ENCODE measurements around the gene IL20RA. TPM values are rescaled to one million over a fixed set of nuclear protein-coding genes. Genes with fewer than 3 reads are reported as not detected.
"Not testable (repeated sequence)": the region's sequence is repeated elsewhere in the genome, so short reads cannot be mapped to it uniquely, and the experiment has no call there.

Gene IL20RA
- total RNA-seq, 1 experiment from 2014 or later, result 3.1 TPM

DNA sequence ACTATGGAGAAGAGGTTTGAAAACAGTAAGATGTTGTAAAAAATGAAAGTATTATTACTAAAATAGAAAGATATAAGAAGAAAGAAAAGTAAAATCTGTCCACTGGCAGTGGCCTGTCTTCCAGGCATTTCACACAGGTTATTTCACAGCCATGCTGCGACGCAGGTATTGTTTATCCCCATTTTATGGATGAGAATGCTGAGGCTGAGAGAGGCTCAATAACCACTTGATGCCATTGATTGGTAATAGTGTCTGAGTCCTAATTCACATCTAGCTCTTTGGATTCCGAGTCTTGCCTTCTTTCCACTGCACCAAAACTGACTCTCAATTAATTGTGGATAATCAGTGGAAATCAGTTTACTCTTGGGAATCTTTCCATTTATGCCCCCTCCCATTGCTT is 37.2 kb upstream of the IL20RA start:
- Mint-ChIP-seq H3K27ac (ENCODE audit: unreplicated experiment) (no peak overlapping the region), H3K9me3 (ENCODE audit: low read depth, unreplicated experiment) (no peaks in the 10 kb centered on the region), H3K27me3 (ENCODE audit: unreplicated experiment) (no peaks in the 10 kb centered on the region), H3K4me1 (ENCODE audit: low read depth, unreplicated experiment) (peaks cover 7% of the 10 kb centered on the region), H3K36me3 (ENCODE audit: insufficient read depth, unreplicated experiment) (no peaks in the 10 kb centered on the region), H3K4me3 (ENCODE audit: low read depth, unreplicated experiment) (no peak overlapping the region)
- intact Hi-C loops (cut with micrococcal nuclease; ENCODE audit: unreplicated experiment), result no loop called here
- no peak for DNase-seq
- CTCF ChIA-PET, result no interaction called here
- no TSS peak for BruUV-seq (replicated peaks)
- TF ChIP-seq, protein P1, sequence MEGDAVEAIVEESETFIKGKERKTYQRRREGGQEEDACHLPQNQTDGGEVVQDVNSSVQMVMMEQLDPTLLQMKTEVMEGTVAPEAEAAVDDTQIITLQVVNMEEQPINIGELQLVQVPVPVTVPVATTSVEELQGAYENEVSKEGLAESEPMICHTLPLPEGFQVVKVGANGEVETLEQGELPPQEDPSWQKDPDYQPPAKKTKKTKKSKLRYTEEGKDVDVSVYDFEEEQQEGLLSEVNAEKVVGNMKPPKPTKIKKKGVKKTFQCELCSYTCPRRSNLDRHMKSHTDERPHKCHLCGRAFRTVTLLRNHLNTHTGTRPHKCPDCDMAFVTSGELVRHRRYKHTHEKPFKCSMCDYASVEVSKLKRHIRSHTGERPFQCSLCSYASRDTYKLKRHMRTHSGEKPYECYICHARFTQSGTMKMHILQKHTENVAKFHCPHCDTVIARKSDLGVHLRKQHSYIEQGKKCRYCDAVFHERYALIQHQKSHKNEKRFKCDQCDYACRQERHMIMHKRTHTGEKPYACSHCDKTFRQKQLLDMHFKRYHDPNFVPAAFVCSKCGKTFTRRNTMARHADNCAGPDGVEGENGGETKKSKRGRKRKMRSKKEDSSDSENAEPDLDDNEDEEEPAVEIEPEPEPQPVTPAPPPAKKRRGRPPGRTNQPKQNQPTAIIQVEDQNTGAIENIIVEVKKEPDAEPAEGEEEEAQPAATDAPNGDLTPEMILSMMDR (IDR thresholded peaks at IDR 0.05; ENCODE audit: unreplicated experiment), result no peak

DNA sequence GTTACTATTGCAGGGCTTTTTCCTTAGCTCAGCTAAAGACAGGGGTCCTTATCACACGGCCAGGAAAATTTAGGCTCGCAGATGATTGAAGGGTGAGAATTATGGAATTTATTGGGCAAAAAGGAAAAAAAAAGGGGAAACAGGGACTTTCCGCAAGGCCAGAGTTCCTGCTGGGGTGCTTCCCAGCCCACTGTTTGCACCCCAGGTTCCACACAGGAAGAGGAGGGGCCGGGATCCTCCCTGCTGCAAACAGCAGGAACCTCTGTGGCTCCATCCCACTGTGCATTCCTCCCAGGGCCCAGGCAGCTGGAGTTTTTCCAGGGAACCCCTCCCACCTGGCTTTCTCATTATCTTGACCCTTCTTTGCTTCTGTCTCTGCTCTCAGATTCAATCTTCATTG is 35.9 kb upstream of the IL20RA start:
- Mint-ChIP-seq H3K4me3 (ENCODE audit: low read depth, unreplicated experiment) (no peak overlapping the region), H3K27me3 (ENCODE audit: unreplicated experiment) (no peaks in the 10 kb centered on the region), H3K27ac (ENCODE audit: unreplicated experiment) (no peak overlapping the region), H3K36me3 (ENCODE audit: insufficient read depth, unreplicated experiment) (no peaks in the 10 kb centered on the region), H3K4me1 (ENCODE audit: low read depth, unreplicated experiment) (peaks cover 2% of the 10 kb centered on the region), H3K9me3 (ENCODE audit: low read depth, unreplicated experiment) (no peaks in the 10 kb centered on the region)
- no TSS peak for BruUV-seq (replicated peaks)
- CTCF ChIA-PET, result no interaction called here
- TF ChIP-seq, protein P1 (IDR thresholded peaks at IDR 0.05; ENCODE audit: unreplicated experiment), result no peak
- intact Hi-C loops (cut with micrococcal nuclease; ENCODE audit: unreplicated experiment), result no loop called here
- DNase-seq, result no peak

DNA sequence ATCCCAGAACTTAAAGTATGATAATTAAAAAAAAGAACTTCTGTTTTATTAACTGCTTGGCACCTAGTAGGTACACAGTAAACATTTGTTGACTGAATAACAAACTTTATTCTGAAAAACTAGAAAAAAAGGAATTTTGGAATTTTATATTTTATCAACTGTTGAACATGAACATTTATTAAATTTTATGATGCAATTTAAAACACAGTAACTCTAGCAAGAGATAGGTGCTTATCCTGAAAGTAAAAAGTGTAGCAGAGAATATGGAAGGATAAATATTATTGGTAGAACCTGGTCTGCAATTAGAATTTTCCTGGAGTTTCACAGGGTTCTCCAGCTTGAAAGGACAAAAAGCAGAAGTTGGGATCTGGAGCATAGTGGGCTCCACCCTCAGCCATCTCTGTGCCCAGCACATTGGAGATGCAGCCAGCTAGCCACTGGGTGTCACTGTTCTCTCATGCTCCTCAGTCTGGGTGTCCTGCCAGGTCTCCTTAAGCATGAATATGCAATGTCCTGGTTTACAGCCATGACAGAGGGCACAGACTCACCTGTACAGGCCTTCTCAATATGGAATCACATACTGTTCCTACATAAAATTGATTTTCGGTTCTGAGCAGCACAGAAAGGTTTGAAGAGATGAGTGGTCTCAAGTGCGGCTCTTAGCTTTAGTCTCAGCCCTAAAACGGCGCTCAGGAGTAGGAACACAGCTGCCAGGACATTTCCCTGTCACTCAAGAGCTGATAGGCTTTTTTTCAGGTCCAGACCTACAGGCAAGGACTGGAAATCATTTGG is 31.7 kb upstream of the IL20RA start:
- intact Hi-C loops (cut with micrococcal nuclease; ENCODE audit: unreplicated experiment), result no loop called here
- no peaks in the 10 kb centered on the region for H3K9me3 Mint-ChIP-seq (ENCODE audit: low read depth, unreplicated experiment)
- H3K27ac Mint-ChIP-seq (ENCODE audit: unreplicated experiment), result no peak overlapping the region
- H3K4me3 Mint-ChIP-seq (ENCODE audit: low read depth, unreplicated experiment), result no peak overlapping the region
- no peaks in the 10 kb centered on the region for H3K36me3 Mint-ChIP-seq (ENCODE audit: insufficient read depth, unreplicated experiment)
- no TSS peak for BruUV-seq (replicated peaks)
- peak; percentile 69 for DNase-seq
- TF ChIP-seq, protein P1 (IDR thresholded peaks at IDR 0.05; ENCODE audit: unreplicated experiment), result peak; percentile 42
- CTCF ChIA-PET, result interaction anchor here (0.8 to 1.6 kb wide), 2 partner anchors 18 to 201 kb away, joined by 3 to 5 read pairs; no protein-coding TSS in a partner anchor
- H3K4me1 Mint-ChIP-seq (ENCODE audit: low read depth, unreplicated experiment), result no peaks in the 10 kb centered on the region
- H3K27me3 Mint-ChIP-seq (ENCODE audit: unreplicated experiment), result peaks cover 5% of the 10 kb centered on the region

DNA sequence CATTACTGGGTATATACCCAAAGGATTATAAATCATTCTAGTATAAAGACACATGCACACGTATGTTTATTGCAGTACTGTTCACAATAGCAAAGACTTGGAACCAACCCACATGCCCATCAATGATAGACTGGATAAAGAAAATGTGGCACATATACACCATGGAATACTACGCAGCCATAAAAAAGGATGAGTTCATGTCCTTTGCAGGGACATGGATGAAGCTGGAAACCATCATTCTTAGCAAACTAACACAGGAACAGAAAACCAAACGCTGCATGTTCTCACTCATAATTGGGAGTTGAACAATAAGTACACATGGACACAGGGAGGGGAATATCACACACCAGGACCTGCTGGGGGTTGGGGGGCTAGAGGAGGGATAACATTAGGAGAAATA is 31.0 kb upstream of the IL20RA start:
- H3K27ac Mint-ChIP-seq (ENCODE audit: unreplicated experiment); H3K4me1 Mint-ChIP-seq (ENCODE audit: low read depth, unreplicated experiment); BruUV-seq (replicated peaks); H3K4me3 Mint-ChIP-seq (ENCODE audit: low read depth, unreplicated experiment); intact Hi-C loops (cut with micrococcal nuclease; ENCODE audit: unreplicated experiment); H3K36me3 Mint-ChIP-seq (ENCODE audit: insufficient read depth, unreplicated experiment); H3K9me3 Mint-ChIP-seq (ENCODE audit: low read depth, unreplicated experiment); DNase-seq: not testable (repeated sequence)
- CTCF ChIA-PET, result interaction anchor here (1.6 kb wide), 1 partner anchor 19 kb away, joined by 5 read pairs; no protein-coding TSS in a partner anchor
- peaks cover 12% of the 10 kb centered on the region for H3K27me3 Mint-ChIP-seq (ENCODE audit: unreplicated experiment)

DNA sequence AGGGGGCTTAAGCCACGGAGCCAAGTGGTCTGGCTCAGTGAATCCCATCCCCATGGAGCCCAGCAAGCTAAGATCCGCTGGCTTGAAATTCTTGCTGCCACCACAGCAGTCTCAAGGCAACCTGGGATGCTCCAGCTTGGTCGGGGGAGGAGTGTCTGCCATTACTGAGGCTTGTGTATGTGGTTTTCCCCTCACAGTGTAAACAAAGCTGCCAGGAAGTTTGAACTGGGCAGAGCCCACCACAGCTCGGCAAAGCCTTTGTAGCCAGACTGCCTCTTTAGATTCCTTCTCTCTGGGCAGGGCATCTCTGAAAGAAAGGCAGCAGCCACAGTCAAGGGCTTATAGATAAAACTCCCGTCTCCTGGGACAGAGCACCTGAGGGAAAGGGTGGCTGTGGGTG is 25.5 kb upstream of the IL20RA start:
- H3K4me1 Mint-ChIP-seq (ENCODE audit: low read depth, unreplicated experiment), result no peaks in the 10 kb centered on the region
- no peak for DNase-seq
- H3K27ac Mint-ChIP-seq (ENCODE audit: unreplicated experiment), result no peak overlapping the region
- intact Hi-C loops (cut with micrococcal nuclease; ENCODE audit: unreplicated experiment), result no loop called here
- no TSS peak for BruUV-seq (replicated peaks)
- CTCF ChIA-PET, result interaction anchor here (0.5 kb wide), 1 partner anchor 933 kb away, joined by 9 read pairs; no protein-coding TSS in a partner anchor
- no peaks in the 10 kb centered on the region for H3K9me3 Mint-ChIP-seq (ENCODE audit: low read depth, unreplicated experiment)
- TF ChIP-seq, protein P1 (IDR thresholded peaks at IDR 0.05; ENCODE audit: unreplicated experiment), result no peak
- H3K36me3 Mint-ChIP-seq (ENCODE audit: insufficient read depth, unreplicated experiment), result no peaks in the 10 kb centered on the region
- H3K4me3 Mint-ChIP-seq (ENCODE audit: low read depth, unreplicated experiment), result no peak overlapping the region
- peaks cover 31% of the 10 kb centered on the region for H3K27me3 Mint-ChIP-seq (ENCODE audit: unreplicated experiment)
